Measurements from ENCODE around the gene MAST4.
A peak's percentile ranks its signal among the peaks of the same experiment; 100 is the strongest.

Gene MAST4

DNA sequence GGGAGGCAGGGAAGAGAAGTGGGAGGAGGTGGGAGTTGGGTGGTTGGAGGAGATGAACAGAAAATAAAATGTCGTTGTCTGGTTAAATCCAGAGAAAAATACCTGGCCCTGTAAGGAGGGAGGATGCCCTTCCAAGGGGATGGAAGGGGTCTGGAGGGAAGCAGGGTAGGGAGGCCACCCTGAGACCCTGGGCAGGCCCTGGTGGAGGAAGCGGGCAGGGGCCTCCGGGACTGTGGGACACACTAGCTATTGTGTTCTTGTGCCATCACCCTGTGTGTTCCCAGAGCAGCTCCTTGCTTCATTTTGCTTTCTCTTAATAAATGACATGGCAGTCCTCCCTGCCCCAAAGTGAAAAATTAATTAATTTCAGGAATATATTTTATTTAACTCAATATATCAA lies 612.2 kb downstream of the MAST4 start:
- DNase-seq (ENCODE audit: low read depth in 2 of 2), result no peak

GRCh38 chr5:67209141-67209771 lies 613.1 kb downstream of the MAST4 start:
- peak; percentile 39 to 45 for DNase-seq (ENCODE audit: low read depth in 2 of 2)

DNA sequence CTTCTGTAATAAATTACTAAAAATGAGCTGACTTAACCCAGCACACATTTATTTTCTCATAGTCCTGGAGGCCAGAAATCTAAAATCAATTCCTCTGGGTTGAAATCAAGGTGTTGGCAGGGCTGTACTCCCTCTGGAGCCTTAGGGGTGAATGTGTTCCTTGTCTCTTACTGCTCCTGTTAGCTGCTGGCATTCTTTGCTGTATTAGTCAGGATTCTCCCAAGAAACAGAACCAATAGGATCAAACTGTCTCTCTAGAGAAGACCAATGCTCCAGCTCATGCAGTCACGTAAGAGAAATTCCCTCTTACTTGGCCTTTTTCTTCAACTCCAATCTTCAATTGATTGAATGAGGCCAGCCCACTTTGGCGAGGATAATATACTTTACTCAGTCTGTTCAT lies 615.7 kb downstream of the MAST4 start:
- peak; percentile 40 to 50 for DNase-seq (ENCODE audit: low read depth in 2 of 2)

DNA sequence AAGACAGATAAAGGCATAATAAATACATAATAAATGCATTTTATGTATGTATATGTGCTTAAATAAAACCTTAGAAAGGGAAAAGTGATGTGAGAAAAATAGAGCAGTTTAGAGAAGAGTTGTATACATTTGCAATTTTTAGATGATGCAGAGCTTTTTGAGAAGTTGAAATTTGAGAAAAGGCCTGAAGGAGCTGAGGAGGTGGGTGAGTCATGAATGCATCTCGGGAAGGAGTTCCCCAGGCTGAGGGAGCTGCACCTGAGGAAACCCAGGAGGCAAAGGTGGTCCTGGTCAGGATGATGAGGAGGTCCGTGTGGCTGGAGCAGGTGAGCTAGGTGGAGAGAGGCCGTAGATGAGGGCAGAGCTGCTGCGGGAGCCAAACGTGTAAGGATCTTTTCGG lies 617.8 kb downstream of the MAST4 start:
- no peak for DNase-seq (ENCODE audit: low read depth in 2 of 2)

DNA sequence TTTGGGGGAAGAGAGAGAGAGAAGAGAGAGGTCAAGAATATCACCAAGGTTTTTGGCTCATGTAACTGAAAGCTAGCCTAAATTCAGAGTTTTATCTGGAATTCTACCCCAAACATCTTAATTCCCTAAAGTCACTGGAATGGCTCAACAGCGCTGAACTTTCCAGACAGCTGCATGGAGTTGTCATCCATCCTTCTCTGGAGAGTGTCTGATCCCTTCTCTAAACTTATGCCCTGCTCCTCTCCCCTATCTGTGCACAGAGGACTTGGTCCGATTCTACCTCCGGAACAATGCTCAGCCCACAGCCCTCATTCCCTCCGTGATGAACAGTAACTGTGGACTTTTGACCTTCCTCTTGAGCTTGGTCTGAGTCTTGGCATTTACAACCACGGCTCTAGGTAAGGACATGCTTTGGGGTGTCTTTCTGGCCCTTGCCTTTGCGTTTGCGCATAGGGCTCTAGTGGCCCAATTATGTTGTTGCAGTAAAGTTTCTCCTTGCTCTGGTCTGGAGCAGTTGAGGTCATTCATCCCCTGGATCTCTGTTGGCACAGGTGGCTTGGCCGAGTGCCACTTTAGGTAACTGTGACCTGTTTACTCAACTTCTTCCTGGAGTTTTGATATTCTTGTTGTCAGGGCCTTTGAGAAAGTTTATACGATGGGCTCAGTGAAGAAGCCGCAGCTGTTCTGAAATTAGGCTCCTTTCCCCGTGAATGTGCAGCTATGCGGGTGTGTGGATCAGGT lies 618.7 kb downstream of the MAST4 start:
- no peak for DNase-seq (ENCODE audit: low read depth in 2 of 2)

GRCh38 chr5:67215519-67216471 lies 619.6 kb downstream of the MAST4 start:
- DNase-seq (ENCODE audit: low read depth in 2 of 2), result no peak

- DNase-seq (ENCODE audit: low read depth in 2 of 2), result no peak
These were observed 620.4 kb downstream of the MAST4 start for GRCh38 chr5:67216564-67216963.

All from fibroblast of skin of left quadriceps (primary cell).